CD4-positive, alpha-beta T cell (primary cell): ENCODE data around the gene FAM120B. TPM values are rescaled to one million over a fixed set of nuclear protein-coding genes. Genes with fewer than 3 reads are reported as not detected.

Source experiments
- ATAC-seq: fragments of 200-7000 bp; cut with Tn5 transposase; one replicate; pipeline ENCODE4 v1.10.0; 2022; ENCODE audit warnings: mild to moderate bottlenecking; ENCODE audit not compliant: poor library complexity
- CTCF ChIA-PET: fragments of 350-600 bp; sonication (Branson Sonifier 250); formaldehyde crosslinking; loops from one replicate; lab custom pipeline; 2021; ENCODE audit warnings: antibody characterized with exemption, inconsistent platforms; lab: Charles Lee
- POLR2A ChIA-PET: fragments of 350-600 bp; sonication (Branson Sonifier 250); formaldehyde crosslinking; loops from one replicate; lab custom pipeline; 2021; ENCODE audit warnings: antibody characterized with exemption, inconsistent platforms; lab: Charles Lee
- DNase-seq, 14 experiments: peaks; one replicate each; pipeline ENCODE4 v3.0.0-alpha.2; 2013 to 2020; ENCODE audit warnings: mixed read lengths in 2 of 14
- H3K27ac ChIP-seq, 2 donors: one replicate each; pipeline versions ENCODE4 v1.5.1 to v1.7.0; 2013; ENCODE audit warnings: low read length in 2 of 2, low read depth in 1 of 2, mild to moderate bottlenecking in 1 of 2
- H3K27me3 ChIP-seq, 2 experiments: 1 replicate in 1 of 2; 2 replicates in 1 of 2; pipeline versions ENCODE4 v1.6.1 to v1.7.0; 2013; ENCODE audit warnings: low read length in 2 of 2, control low read depth in 1 of 2, mild to moderate bottlenecking in 1 of 2, moderate library complexity in 1 of 2; ENCODE audit not compliant: insufficient read depth in 2 of 2, control insufficient read depth in 1 of 2
- H3K36me3 ChIP-seq: one replicate; pipeline ENCODE4 v1.6.1; 2013; ENCODE audit warnings: low read length, control low read depth; ENCODE audit not compliant: insufficient read depth
- H3K4me1 ChIP-seq: one replicate; pipeline ENCODE4 v1.6.1; 2013; ENCODE audit warnings: low read length, control low read depth; ENCODE audit not compliant: insufficient read depth
- H3K4me3 ChIP-seq: one replicate; pipeline ENCODE4 v1.5.1; 2013; ENCODE audit warnings: mild to moderate bottlenecking, low read length, moderate library complexity
- H3K9me3 ChIP-seq, 2 experiments: 1 replicate in 1 of 2; 2 replicates in 1 of 2; pipeline versions ENCODE4 v1.6.1 to v1.7.0; 2013; ENCODE audit warnings: low read length in 2 of 2, mild to moderate bottlenecking in 2 of 2, control low read depth in 1 of 2, moderate library complexity in 1 of 2; ENCODE audit not compliant: control insufficient read depth in 1 of 2, insufficient read depth in 1 of 2
- H3K27ac Mint-ChIP-seq: one replicate; pipeline ENCODE4 v1.8.0; 2020; ENCODE audit warnings: mixed read lengths
- H3K27me3 Mint-ChIP-seq: one replicate; pipeline ENCODE4 v1.8.0; 2021; ENCODE audit warnings: mixed read lengths
- H3K36me3 Mint-ChIP-seq: one replicate; pipeline ENCODE4 v1.8.0; 2021; ENCODE audit warnings: low read depth, mixed read lengths
- H3K4me1 Mint-ChIP-seq: one replicate; pipeline ENCODE4 v1.8.0; 2021; ENCODE audit warnings: low read depth, mixed read lengths
- H3K4me3 Mint-ChIP-seq: one replicate; pipeline ENCODE4 v1.8.0; 2020; ENCODE audit warnings: mild to moderate bottlenecking, mixed read lengths
- H3K9me3 Mint-ChIP-seq: one replicate; pipeline ENCODE4 v1.8.0; 2020; ENCODE audit warnings: mixed read lengths
- CTCF ChIP-seq: fragments of 200-600 bp; IDR thresholded peaks from one replicate; pipeline ENCODE4 v1.8.0; 2022; ENCODE audit warnings: antibody characterized with exemption, mild to moderate bottlenecking
- intact Hi-C, 2 experiments: fragments of 100-400 bp; cut with DNase I in 1 of 2; cut with micrococcal nuclease in 1 of 2; formaldehyde crosslinking; loops; one replicate each; pipeline versions ENCODE4 v1.15.1 to v1.9.0; 2023 to 2025; cut with DNase I, micrococcal nuclease
- total RNA-seq, 174 experiments: library from RNA in 2 of 174; stranded (reverse) in 2 of 174; gene quantifications; one replicate each; pipeline ENCODE4 v1.2.3 and lab custom pipeline; 2021 to 2026

FAM120B gene
- total RNA-seq, 2 experiments from 2014 or later, result 24.1 to 26.7 TPM

GRCh38 chr6:170445487-170445886 is 138.9 kb downstream of the FAM120B start:
- Mint-ChIP-seq H3K4me3 (no peak overlapping the region), H3K9me3 (no peaks in the 10 kb centered on the region), H3K27me3 (no peaks in the 10 kb centered on the region), H3K4me1 (no peaks in the 10 kb centered on the region), H3K36me3 (no peaks in the 10 kb centered on the region), H3K27ac (no peak overlapping the region)
- DNase-seq, result no peak
- Histone ChIP-seq H3K36me3 (no peaks in the 10 kb centered on the region), H3K4me3 (no peak overlapping the region), H3K9me3 (no peaks in the 10 kb centered on the region), H3K4me1 (no peaks in the 10 kb centered on the region), H3K27ac (no peak overlapping the region), H3K27me3 (no peaks in the 10 kb centered on the region)
- intact Hi-C loops, result no loop called here
- CTCF ChIA-PET, result no interaction called here
- no peak for TF ChIP-seq CTCF
- POLR2A ChIA-PET, result no interaction called here
- no peak for ATAC-seq

GRCh38 chr6:170445971-170446370 is 139.4 kb downstream of the FAM120B start:
- intact Hi-C loops, result no loop called here
- no peaks in the 10 kb centered on the region for H3K4me1 ChIP-seq

GRCh38 chr6:170446841-170447560 is 140.4 kb downstream of the FAM120B start:
- Mint-ChIP-seq H3K9me3 (no peaks in the 10 kb centered on the region), H3K27me3 (no peaks in the 10 kb centered on the region), H3K4me1 (no peaks in the 10 kb centered on the region), H3K36me3 (no peaks in the 10 kb centered on the region), H3K27ac (no peak overlapping the region), H3K4me3 (no peak overlapping the region)
- Histone ChIP-seq H3K27ac (no peak overlapping the region), H3K36me3 (no peaks in the 10 kb centered on the region), H3K4me3 (no peak overlapping the region), H3K9me3 (no peaks in the 10 kb centered on the region), H3K27me3 (no peaks in the 10 kb centered on the region), H3K4me1 (no peaks in the 10 kb centered on the region)
- no peak for DNase-seq
- ChIA-PET POLR2A (no interaction called here), CTCF (no interaction called here)
- intact Hi-C loops, result no loop called here
- no peak for ATAC-seq
- TF ChIP-seq CTCF, result no peak

More at GRCh38 chr6:170445971-170446370, 139.4 kb downstream of the FAM120B start:
- no peaks in the 10 kb centered on the region for H3K36me3 ChIP-seq
- no peaks in the 10 kb centered on the region for H3K4me1 Mint-ChIP-seq
- H3K36me3 Mint-ChIP-seq, result no peaks in the 10 kb centered on the region
- no peaks in the 10 kb centered on the region for H3K27me3 ChIP-seq
- no peak for TF ChIP-seq CTCF
- H3K9me3 ChIP-seq, result no peaks in the 10 kb centered on the region
- H3K4me3 Mint-ChIP-seq, result no peak overlapping the region
- no peak overlapping the region for H3K27ac ChIP-seq
- H3K27me3 Mint-ChIP-seq, result no peaks in the 10 kb centered on the region
- ATAC-seq (no peak), DNase-seq (no peak)
- ChIA-PET CTCF (no interaction called here), POLR2A (no interaction called here)
- no peak overlapping the region for H3K4me3 ChIP-seq
- H3K9me3 Mint-ChIP-seq, result no peaks in the 10 kb centered on the region
- H3K27ac Mint-ChIP-seq, result no peak overlapping the region
